ENCODE measurements around the gene DNAJB6.
A peak's percentile ranks its signal among the peaks of the same experiment; 100 is the strongest.

DNAJB6 gene

DNA sequence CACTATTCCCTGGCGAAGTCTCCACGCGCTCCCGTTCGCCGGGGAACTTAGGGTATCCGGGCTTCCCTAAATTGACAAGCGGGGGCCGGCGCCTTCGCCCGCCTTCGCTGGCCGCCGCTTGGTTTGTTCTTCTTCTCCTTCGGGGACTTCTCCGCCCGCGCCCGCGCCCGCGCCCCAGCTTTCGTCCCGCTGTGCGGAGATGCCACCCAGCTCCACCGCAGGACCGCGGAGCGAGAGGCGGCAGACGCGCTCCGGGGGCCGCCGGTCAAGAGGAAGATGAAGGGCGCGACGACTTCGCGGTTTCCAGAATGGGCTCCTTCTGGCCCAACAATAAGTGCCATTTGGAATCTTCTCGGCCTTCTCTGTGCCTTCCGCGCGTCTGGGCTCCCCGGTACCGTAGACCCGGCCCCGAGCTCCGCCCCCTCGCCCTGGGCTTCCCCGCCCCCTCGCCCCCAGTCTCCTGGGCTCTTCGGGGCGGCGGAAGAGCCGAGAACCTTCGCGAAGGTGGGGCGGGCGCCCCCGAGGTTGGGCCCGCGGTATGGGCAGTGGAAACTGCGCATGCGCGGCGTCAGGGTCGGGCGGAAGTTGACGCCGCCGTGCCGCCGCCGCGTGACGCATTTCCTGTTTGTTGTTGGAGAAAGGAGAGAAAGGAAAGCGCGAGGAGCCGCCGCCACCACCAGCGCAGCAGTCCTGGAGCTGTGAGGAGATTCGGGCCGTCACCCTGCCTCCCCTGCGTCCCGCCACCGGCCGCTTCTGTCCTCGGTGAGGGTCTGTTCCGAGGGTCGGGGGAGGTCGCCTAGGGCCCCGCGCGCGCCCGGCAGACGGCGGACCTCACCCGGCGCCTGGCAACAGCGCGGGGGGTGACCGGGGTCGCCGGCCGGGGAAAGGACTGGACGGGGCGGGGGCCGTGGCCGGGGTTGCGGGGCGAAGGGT lies at the start of gene DNAJB6:
DNAJB6 (plus strand) TSS at position 622 of the 933 bp plus-strand sequence. CDS start 21,569 bp downstream, outside the sequence.
- peak; percentile 92 for DNase-seq (ENCODE audit: low spot score)

DNA sequence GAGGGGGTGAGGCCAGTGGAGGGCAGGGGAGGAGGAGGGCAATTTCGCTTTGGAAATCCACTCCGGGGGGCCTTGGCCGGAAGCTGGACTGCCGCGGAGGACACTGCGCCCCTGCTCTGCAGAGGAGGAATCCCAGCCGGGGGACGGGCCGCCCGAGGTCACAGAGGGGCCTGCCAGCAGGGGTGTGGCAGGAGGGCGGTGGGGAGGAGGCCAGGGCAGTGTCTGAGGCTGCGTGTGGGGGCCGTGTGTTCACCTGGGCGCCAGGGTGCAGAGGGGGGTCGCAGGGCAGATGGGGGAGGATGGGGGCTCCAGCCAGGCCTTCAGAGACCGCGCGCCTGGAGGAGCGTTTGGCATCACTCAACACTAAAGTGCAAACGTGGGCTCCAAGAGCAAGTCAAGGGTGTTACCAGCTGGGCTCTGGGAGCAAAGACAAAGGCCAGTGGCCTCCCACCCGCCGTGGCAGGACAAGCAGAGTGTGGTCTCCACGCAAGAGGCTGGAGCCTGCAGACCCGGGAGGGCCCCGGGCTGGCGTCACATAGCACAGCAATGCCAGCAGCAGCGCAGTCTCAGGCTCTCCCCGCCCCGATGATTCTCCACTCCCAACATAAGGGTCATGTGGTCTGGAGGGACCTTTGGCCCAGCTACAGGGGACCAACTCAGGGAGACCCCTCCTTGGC lies 45.3 kb upstream of the DNAJB6 start:
- no peak for DNase-seq (ENCODE audit: low spot score)

DNA sequence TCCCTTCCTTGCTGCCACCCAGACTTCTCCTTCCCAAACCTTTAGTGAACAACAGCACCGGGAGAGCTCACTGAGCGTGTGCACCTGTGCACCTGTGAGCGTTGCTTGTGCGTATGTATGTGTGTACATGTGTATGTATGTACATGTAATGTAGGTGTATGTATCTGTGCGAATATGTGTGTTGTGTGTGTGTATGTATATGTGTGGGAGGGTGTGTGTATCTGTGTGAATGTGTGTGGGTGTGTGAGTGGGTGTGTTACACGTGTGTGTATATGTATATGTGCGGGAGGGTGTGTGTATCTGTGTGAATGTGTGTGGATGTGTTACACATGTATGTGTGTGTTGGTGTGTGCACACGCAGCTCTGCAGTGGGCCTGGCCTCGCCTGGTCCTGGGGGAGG lies 44.5 kb upstream of the DNAJB6 start:
- no peak for DNase-seq (ENCODE audit: low spot score)

DNA sequence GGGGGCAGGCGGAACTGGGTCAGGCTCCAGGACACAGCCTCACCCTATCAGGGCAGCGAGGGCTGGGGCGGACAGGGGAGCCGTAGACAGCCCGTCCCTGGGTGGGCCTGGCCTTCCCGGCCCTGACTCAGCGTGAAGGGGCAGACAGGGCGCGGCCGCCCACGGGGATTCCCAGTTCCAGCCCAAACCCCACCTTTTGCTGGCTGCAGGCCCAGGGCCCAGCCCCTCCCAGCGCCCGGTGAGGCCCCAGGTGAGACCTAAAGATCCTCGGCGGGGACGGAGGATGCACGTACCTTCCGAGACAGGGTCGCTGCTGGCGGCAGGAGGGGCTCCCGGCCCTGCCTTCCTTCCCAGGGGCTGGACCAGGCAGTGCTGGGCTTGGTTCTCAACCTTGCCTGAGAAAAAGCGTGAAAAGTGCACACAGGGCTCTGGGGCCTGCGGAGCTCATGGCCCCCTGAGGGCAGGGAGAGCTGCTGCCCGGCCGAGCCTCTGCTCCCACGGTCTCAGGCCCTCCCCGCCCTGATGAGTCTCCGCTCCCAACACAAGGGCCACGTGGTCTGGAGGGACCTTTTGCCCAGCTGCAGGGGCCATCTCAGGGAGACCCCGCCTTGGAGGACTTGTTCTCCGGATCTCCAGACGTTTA lies 43.9 kb upstream of the DNAJB6 start:
- DNase-seq (ENCODE audit: low spot score) = no peak

DNA sequence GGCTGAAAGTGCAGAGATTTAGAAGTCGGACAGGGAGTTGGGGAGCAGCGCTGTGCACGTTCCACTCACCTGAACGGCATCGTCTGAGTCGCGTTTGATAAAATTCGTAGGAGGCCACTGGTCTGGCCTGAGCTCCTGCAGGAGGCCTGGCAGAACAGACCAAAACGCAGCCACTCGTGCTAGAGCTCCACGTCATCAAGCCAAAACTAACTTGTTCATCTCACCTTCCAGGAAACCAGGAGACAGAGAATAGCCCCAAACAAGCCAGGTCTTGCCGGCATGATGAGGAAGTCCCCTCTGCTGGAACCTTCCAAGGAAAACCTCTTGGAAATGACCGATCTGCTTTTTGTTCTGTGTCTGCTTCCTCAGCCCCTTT lies 43.4 kb upstream of the DNAJB6 start:
- DNase-seq (ENCODE audit: low spot score) = no peak

DNA sequence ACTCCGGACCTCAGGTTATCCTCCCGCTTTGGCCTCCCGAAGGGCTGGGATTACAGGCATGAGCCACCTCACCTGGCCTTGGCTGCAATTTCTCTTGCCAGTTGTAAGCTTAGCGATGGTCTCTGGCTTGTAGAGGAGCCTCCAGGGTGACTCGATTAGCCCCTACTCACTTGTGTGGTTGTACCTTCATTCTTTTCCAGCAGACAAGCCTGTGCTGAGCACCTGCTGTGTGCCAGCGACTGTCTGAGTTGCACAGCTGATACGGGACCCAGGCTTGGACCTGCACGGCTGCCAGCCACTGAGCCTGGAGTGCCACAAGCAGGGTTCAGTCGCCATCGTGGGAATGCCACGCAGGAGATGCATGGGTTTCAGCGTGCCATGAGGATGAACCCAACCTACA lies 42.0 kb upstream of the DNAJB6 start:
- DNase-seq (ENCODE audit: low spot score) = no peak

DNA sequence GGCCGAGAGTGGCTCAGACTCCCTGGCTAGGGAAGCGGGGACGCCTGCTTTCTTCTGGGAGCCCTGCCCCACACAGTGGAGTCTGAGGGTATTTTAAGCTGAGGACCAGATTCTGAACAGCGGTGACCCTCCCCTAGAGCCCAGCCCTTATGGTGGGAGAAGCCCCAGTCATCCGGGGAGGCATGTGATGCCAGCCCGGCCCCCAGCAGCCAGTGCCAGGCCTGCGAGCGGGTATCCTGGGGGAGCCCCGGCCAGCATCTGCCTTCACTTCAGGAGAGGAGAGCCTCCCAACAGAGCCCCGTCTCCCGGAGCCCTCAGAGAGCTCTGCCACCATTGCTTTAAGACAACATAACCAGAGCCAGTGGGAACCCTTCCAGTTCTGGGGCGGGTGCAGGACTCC lies 41.5 kb upstream of the DNAJB6 start:
- no peak for DNase-seq (ENCODE audit: low spot score)

DNA sequence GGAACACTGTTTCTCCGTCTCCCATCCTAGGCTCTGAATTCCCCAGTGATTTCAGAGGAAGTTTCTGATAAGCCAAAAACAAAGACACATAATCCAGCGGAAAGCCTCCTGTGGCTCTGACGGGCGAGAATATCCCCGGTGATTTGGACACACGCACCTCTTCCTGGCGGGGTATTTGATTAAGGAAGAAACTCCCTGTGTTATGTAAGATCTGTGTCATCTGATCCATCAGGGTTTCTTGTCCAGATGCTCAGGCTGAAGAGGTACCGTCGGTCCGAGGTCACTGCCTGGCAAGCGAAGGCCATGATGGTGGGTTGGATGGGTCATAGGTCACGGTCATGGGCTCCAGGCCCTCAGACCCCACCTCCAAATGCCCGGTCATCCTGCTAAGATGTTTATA lies 39.6 kb upstream of the DNAJB6 start:
- no peak for DNase-seq (ENCODE audit: low spot score)

DNA sequence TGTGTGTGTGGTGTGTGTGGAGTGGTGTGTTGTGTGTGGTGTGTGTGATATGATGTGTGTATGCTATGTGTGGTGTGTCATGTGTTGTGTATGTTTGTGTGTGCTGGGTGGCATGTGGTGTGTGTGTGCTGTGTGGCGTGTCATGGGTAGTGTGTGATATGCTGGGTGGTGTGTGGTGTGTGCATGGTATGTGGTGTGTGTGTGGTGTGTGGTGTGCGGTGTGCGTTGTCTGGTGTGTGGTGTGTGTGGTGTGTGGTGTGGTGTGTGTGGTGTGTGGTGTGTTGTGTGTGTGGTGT lies 37.5 kb upstream of the DNAJB6 start:
- DNase-seq (ENCODE audit: low spot score) = no peak

DNA sequence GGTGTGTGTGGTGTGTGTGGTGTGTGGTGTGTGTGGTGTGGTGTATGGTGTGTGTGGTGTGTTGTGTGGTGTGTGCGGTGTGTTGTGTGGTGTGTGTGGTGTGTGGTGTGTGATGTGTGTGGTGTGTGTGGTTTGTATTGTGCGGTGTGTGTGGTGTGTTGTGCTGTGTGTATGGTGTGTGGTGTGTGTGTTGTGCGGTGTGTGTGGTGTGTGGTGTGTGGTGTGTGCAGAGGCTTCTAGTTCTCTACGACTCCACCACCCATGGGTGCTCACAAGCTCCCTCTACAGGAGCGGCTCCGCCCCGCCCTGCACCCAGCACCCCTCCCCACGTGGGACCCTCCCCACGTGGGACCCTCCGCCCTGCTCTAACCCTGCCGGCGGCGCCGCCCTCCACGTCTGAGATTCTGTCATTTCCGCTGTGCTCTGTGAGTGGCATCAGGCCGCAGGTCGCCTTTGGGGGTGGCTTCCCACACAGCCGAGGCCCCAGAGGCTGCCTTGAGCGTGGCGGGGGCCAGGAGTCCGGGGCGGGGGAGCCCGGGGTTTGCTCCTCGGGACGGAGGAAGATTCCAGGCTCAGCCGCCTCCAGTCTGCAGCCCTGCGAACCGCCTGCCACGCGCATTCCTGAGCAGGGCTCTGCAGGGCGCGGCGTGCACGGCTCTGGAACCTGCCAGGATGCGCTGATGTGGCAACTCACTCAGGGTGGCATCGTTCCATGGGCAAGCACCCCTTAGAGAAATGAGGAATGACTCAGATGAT lies 37.0 kb upstream of the DNAJB6 start:
- no peak for DNase-seq (ENCODE audit: low spot score)

DNA sequence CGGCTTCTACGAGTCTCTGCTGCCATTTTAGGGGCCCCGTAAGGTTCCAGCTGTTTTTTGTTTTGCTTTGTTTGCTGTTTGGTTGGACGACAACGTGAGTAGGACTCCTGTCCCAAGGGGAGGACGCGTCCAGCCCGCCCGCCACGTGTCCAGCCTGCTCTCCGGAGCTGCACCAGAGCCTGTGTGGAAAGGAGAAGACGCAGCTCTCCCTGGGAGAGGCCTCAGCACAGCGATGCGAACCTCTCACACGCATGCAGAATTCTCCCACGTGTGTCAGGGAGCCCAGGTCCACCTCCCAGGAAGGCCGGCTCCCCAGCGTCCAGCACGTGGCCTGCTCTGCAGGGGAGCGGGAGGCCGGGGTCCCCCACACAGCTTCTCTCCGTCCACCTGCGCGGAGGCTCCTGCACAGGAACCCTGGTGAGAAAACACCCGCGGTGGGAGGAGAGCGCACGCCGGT lies 36.4 kb upstream of the DNAJB6 start:
- DNase-seq (ENCODE audit: low spot score) = no peak

DNA sequence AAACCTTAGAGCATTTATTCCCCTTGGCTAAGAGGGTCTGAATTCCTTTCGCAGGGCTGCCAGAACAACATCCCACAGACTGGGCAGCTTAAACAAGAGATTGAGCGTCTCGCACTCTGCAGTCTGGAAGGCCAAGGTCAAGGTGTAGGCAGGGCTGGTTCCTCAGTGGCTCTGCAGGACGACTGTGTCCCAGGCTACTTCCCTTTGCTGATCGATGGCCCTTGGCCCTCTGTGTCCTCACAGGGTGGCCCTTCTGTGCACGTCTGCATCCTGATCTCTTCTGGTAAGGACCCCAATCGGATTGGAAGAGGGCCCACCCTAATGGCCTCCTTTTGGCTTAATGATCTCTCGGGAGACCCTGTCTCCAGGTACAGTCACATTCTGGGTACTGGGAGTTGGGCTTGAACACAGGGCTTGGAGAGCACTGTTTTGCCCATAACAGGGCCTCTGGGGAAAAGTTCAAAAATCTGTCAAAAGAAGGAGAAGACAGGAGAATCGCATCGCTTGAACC lies 35.1 kb upstream of the DNAJB6 start:
- no peak for DNase-seq (ENCODE audit: low spot score)

DNA sequence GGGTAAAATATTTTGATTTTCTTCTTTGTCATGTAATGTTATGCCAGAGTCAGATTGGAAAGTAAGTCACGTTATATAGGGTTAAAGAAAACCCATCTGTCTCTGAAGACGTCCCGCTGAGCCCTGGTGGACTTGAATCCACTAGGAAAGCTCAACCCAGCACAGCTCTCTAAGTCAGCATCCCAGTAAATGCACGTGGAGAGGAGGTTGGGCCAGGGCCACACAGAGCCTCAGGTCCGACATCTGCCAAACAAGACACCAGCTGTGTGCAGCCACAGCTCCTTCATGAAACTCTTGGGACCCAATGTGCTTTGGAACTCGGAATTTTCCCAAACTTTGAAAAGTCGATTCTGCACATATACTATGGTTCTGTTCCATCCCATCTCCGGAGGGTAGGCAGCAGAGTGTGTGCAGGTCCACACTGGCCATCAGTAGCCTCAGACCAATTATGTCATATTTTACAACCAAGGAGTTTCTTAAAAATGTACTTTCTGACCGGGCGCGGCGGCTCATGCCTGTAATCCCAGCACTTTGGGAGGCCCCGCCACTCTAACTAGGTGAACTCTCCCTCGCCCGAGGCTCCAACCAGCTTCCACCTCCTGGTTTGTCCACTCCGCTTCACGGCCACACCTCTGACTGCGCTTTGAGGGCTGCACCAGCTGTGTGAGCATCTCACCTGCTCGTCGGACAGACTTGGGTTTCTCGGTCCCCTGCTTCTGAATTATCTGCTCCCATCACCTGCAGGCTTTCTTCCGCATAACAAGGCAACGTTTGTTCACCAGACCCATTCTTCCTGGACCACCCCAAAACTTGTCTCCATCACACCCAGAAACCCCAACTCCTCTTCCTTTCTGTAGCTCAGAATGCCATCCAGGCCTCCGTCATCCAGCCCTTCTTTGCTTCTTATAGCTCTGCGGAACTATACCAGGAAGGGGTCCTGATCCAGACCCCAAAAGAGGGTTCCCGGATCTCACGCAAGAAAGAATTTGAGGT lies 29.7 kb upstream of the DNAJB6 start:
- DNase-seq (ENCODE audit: low spot score) = no peak

DNA sequence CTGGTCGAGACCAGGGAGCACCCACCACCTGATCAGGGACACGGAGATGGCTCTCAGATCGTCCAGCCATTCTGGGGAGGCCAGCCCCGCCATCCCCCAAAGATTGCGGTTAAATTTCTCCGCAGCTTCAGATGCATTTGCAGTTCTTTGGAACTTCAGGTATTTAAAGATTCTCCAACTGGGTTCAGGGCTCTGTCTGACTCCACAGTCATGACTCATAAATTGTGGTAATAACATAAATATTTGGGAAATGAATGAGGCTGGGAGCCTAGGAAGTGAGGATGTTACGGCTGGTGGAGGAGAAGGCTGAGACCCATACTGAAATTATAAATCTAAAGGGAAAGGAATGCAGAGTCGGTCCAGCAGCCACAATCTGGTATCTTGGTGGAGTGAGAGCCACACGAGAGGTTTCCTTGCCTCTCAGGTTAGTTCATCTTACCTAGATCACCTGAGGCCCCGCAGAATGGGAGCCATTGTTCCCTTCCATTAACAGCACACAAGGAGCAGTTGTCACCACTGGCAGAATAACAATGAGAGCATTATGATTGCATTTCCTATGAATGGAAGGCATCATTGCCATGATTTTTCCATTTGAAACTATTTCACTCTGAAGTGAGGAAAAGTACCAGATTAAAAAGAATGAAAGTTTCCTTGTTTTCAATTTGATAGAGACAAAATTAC lies 26.7 kb upstream of the DNAJB6 start:
- peak; percentile 95 for DNase-seq (ENCODE audit: low spot score)

DNA sequence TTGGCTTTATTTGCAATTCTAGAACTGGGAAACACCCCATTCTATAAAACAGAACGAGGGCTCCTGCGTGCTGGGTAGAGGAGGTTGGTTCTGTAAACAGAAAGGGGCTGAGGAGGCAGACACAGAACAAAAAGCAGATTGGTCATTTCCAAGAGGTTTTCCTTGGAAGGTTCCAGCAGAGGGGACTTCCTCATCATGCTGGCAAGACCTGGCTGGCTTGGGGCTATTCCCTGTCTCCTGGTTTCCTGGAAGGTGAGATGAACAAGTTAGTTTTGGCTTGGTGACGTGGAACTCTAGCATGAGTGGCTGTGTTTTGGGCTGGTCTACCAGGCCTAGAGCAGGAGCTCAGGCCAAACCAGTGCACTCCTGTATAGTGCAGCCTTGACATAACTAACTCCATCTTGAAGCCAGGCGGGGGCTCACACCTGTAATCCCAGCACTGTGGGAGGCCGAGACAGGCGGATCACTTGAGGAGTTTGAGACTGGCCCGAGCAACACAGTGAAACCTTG lies 26.1 kb upstream of the DNAJB6 start:
- no peak for DNase-seq (ENCODE audit: low spot score)

DNA sequence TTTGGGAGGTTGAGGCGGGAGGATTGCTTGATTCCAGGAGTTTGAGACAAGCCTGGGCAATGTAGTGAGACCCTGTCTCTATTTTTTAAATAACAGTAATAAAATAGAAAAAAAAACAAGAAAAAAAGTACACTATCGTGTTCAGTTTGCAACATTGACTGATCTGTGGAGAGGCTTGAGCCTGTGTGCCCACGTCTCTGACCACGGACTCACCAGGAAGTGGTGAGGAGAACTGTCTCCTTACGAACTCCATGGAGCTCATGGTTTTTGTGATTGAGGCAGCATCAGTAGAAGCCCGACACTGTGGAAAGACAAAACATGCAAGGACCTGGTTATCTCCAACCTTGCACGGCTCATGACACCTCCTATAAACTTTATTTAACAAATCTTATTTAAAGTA lies 23.9 kb upstream of the DNAJB6 start:
- no peak for DNase-seq (ENCODE audit: low spot score)

DNA sequence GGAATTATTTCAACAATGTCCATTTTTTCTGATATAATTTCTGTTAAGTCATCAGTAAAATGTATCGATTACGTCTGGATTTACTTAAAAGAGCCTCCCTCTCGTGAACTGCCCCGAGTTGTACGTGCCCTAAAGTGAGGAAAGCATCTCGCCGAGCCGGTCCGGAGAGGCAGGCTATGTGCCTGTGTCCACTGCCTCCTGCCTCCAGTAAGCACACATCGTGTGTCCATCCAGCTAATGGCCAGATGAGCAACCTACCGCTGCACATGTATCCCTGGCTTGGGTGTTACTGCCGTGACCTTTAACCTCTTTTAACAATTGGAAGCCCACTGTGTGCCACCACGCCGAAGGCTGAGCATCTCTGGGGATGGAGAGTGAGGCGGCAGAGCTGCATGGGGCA lies 23.2 kb upstream of the DNAJB6 start:
- DNase-seq (ENCODE audit: low spot score) = no peak

DNA sequence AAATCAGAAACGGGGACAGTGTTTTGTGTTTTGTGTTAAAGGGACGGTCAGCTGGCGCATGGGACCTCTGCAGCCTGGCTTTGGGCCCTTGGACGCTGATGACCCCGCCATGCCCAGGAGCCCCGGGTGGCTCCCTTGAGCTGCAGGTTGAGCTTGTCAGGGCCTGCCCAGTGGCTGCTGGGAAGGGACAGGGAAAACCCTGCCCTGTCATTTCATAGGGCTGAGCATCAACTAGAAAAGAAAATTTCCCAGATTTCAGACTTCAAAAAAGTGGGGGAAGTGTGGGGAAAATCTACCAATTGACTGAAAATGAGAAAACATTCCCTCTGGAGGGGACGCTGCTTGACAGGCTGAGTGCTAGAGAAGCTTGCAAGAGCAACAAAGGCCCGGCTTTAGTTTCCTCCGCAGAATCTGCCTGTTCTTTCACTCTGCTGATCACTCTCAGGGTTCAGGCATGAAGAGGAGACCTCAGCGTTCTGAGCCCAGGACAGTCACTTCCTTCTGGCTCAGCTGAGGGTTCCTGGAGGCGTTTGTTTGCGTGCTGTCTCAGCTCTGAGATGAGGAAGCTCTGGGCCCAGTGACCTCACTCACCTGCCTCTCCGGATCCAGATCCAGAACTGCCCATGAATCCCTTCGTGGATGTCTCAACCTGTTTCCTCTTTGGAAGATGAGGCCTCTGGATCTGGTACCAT lies 18.6 kb upstream of the DNAJB6 start:
- DNase-seq (ENCODE audit: low spot score) = peak; percentile 53

DNA sequence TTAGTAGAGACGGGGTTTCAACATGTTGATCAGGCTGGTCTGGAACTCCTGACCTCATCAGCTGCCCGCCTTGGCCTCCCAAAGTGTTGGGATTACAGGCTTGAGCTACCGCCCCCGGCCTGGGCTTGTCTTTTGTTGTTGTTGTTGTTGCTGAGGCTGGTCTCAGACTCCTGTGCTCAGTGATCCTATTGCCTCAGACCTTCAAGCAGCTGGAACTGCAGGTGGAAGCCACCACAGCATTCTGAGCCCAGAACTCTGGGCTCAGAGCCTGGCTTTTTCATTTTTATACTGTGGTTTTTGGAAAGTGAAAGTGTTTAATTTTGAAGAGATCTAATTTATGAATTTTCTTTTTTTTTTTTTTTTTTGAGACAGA lies 16.2 kb upstream of the DNAJB6 start:
- DNase-seq (ENCODE audit: low spot score) = no peak
